Right lobe of liver (tissue), 6 donors: ENCODE data around the gene TOM1. TPM values are rescaled to one million over a fixed set of nuclear protein-coding genes. Genes with fewer than 3 reads are reported as not detected.

Source experiments
- ATAC-seq, 4 donors: fragments of 200-7000 bp; cut with Tn5 transposase; one replicate each; pipeline ENCODE4 v1.9.1; 2020; ENCODE audit warnings: mild to moderate bottlenecking in 4 of 4, moderate library complexity in 4 of 4
- DNase-seq, 3 donors: peaks; one replicate each; pipeline ENCODE4 v3.0.0-alpha.2; 2020
- H3K27ac ChIP-seq, 3 donors: fragments of 200-600 bp; one replicate each; pipeline ENCODE4 v1.8.0; 2022
- H3K27me3 ChIP-seq, 2 donors: fragments of 200-600 bp; one replicate each; pipeline ENCODE4 v1.8.0; 2022
- H3K36me3 ChIP-seq, 4 donors: fragments of 200-600 bp; sonication (generic) in 1 of 4; one replicate each; pipeline versions ENCODE4 v1.5.1 to v1.8.0; 2017 to 2022; ENCODE audit warnings: control low read depth in 1 of 4
- H3K4me1 ChIP-seq, 4 donors: fragments of 200-600 bp; sonication (generic) in 1 of 4; one replicate each; pipeline versions ENCODE4 v1.5.1 to v1.8.0; 2017 to 2022; ENCODE audit warnings: control low read depth in 1 of 4
- H3K4me3 ChIP-seq, 3 donors: fragments of 200-600 bp; one replicate each; pipeline ENCODE4 v1.8.0; 2022
- H3K9me3 ChIP-seq, 4 donors: fragments of 200-600 bp; sonication (generic) in 1 of 4; one replicate each; pipeline versions ENCODE4 v1.5.1 to v1.8.0; 2017 to 2022; ENCODE audit warnings: control low read depth in 1 of 4
- POLR2A ChIP-seq: fragments of 450-650 bp; IDR thresholded peaks from one replicate; pipeline ENCODE4 v1.6.1; 2017; ENCODE audit warnings: antibody characterized with exemption, mild to moderate bottlenecking
- WGBS: methylation state at CpG from one replicate; pipeline ENCODE4 v1.1.6; 2018; ENCODE audit warnings: low coverage, low lambda C conversion rate; ENCODE audit not compliant: insufficient coverage; ENCODE audit errors: missing lambda C conversion rate; 5-methylcytosine and 5-hydroxymethylcytosine counted together
- intact Hi-C, 2 donors: fragments of 100-400 bp; cut with DNase I; formaldehyde crosslinking; loops; one replicate each; pipeline versions ENCODE4 v1.11.2 to v1.14.1; 2022
- total RNA-seq, 6 experiments: library from RNA; depleted of rRNA in 2 of 6; stranded (reverse); fragments of >200 nt in 2 of 6; fragmentation: NEBNext Ultra II Directional in 3 of 6; extraction: Animal tissue kit (Norgen Biotek cat#: 25700) in 3 of 6; gene quantifications; one replicate each; pipeline versions ENCODE4 v1.1.0 to v1.2.4, GENCODE V29; 2016 to 2023
- TF ChIP-seq, protein P1 (sequence below), 4 donors: fragments of 200-600 bp in 3 of 4; fragments of 450-650 bp in 1 of 4; IDR thresholded peaks; one replicate each; pipeline versions ENCODE4 v1.5.1 to v1.8.0; 2016 to 2022; ENCODE audit warnings: antibody characterized with exemption in 4 of 4, mild to moderate bottlenecking in 2 of 4
- donor health status: DM: no; HTN: yes; CAD: no.
- donor health status: DM: no; HTN: no; CAD: no.
- donor health status: DM: no; HTN: no; CAD: no.
- donor health status: DM: no; HTN: yes; CAD: no.
- donor health status: DM: no; HTN: yes; CAD: no.

The TOM1 gene
- total RNA-seq, 6 experiments from 2014 or later: 45.0 to 124 (median 54.0) TPM

DNA sequence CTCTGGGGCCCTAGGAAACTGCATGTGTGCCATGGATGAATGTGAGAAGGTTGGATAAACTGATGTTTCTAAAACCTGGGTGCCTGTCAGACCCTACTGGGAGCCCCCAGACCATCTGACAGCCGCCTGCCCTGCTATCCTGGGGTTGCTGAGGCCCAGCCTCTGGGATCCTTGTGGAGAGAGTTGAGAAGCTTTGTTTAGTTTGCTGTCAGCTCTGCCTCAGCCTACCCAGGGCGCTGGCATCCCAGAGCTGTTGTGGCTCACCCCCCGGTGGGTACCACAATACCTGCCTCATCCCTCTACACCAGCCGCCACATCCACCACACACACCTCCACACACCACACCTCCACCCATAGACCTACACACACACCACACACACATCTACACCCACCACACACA is 42.7 kb downstream of the TOM1 start:
- Histone ChIP-seq H3K36me3 (peaks cover 0 to 55% (median 23%) of the 10 kb centered on the region in 4 donors), H3K4me3 (no peak overlapping the region), H3K27ac (no peak overlapping the region), H3K9me3 (no peaks in the 10 kb centered on the region), H3K4me1 (no peaks in the 10 kb centered on the region), H3K27me3 (no peaks in the 10 kb centered on the region)
- DNase-seq (no peak), ATAC-seq (peak in 1 of 4 donors; percentile 2)
- no CpG with 5 or more reads among the region's 4 CpGs for WGBS
- TF ChIP-seq, protein P1, sequence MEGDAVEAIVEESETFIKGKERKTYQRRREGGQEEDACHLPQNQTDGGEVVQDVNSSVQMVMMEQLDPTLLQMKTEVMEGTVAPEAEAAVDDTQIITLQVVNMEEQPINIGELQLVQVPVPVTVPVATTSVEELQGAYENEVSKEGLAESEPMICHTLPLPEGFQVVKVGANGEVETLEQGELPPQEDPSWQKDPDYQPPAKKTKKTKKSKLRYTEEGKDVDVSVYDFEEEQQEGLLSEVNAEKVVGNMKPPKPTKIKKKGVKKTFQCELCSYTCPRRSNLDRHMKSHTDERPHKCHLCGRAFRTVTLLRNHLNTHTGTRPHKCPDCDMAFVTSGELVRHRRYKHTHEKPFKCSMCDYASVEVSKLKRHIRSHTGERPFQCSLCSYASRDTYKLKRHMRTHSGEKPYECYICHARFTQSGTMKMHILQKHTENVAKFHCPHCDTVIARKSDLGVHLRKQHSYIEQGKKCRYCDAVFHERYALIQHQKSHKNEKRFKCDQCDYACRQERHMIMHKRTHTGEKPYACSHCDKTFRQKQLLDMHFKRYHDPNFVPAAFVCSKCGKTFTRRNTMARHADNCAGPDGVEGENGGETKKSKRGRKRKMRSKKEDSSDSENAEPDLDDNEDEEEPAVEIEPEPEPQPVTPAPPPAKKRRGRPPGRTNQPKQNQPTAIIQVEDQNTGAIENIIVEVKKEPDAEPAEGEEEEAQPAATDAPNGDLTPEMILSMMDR (IDR thresholded peaks at IDR 0.05): no peak
- no peak for TF ChIP-seq POLR2A
- intact Hi-C loops: loop anchor here in 1 of 2 donors (10.0 kb wide), 1 partner anchor 232 kb away; no protein-coding TSS in a partner anchor

DNA sequence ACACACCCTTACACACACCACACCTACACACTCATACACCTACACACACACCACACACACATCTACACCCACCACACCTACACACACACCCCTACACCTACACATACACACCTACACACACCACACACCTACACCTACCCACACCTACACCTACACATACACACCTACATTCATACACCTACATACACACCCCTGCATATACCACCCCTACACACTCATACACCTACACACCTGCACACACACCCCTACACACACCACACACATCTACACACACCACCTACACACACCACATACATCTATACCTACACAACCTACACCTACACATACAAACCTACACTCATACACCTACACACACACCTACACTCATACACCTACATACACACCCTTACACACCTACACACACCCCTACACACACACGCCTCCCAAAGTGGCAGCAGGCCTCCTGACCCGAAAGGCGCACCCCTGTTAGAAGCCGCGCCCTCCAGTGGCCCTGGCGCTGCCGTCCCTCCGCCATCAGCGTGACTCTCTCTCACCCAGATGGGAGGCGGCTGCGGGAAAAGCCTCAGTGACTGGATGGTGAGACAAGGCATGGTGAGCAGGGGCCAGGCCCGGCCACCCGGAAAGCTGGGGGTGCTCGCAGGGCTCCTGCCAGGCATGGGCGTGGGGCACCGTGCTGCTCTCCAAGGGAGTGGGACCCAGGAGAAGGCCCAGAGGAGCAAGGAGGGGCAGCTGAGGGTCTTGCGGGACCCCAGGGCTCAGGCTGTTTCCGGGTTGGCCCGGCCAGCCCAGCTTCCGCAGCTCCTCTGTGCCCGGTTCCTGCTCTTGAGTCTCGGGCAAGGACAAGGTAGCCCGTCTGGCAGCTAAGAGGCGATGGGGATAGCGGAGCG is 44.2 kb downstream of the TOM1 start:
- H3K27ac ChIP-seq: no peak overlapping the region
- H3K27me3 ChIP-seq: no peaks in the 10 kb centered on the region
- no peak for DNase-seq
- H3K4me3 ChIP-seq: no peak overlapping the region
- 100% methylated on average over 11 of the region's 26 CpGs for WGBS
- ATAC-seq: no peak
- H3K9me3 ChIP-seq: no peaks in the 10 kb centered on the region
- TF ChIP-seq, protein P1 (IDR thresholded peaks at IDR 0.05): no peak
- H3K36me3 ChIP-seq: peaks cover 0 to 41% (median 20%) of the 10 kb centered on the region in 4 donors
- intact Hi-C loops: loop anchor here in 1 of 2 donors (10.0 kb wide), 1 partner anchor 231 kb away; no protein-coding TSS in a partner anchor
- H3K4me1 ChIP-seq: no peaks in the 10 kb centered on the region

DNA sequence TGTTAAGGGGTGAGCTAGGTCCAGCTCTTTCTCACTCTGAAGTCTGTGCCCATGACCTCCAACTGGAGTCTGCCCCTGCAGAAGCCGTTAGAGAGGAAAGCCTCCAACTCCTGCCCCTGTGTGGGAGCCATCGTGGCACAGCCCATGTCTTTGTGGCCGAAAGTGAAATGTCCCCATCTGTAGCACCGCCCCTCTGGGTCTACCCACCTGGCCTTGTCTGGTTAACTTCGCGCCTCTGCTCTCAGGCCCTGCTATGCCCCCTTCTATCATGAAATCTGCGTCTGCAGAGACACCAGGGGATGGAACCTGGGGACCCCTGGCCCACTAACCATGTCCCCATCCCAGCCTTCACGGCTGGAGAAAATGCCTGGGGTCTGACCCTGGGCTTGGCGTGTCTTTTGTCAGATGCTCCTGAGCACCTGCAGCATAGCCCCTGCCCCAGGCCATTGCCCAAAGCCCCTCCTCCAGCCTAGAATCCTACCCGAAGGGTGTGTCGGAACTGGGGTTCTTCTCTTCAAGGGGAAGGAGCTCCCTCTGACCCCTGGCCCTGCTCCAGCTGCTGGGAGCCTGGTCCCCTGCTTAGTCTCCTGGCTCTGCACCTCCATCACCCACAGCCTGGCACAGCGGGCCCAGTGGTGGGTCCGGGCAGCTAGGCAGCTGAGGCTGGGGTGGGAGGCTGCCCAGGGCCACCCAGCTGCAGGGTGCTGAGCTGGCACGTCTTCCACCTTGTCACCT is 45.4 kb downstream of the TOM1 start:
- DNase-seq: no peak
- no peak overlapping the region for H3K4me3 ChIP-seq
- no peak for ATAC-seq
- intact Hi-C loops: loop anchor here in 1 of 2 donors (10.0 kb wide), 1 partner anchor 230 kb away; no protein-coding TSS in a partner anchor
- H3K36me3 ChIP-seq: peaks cover 0 to 32% (median 16%) of the 10 kb centered on the region in 4 donors
- H3K4me1 ChIP-seq: peaks cover 0 to 2% (median 0%) of the 10 kb centered on the region in 4 donors
- no peaks in the 10 kb centered on the region for H3K27me3 ChIP-seq
- WGBS: 92% methylated on average over 5 of the region's 14 CpGs
- TF ChIP-seq, protein P1 (IDR thresholded peaks at IDR 0.05): no peak
- no peak for TF ChIP-seq POLR2A
- no peaks in the 10 kb centered on the region for H3K9me3 ChIP-seq
- H3K27ac ChIP-seq: no peak overlapping the region

DNA sequence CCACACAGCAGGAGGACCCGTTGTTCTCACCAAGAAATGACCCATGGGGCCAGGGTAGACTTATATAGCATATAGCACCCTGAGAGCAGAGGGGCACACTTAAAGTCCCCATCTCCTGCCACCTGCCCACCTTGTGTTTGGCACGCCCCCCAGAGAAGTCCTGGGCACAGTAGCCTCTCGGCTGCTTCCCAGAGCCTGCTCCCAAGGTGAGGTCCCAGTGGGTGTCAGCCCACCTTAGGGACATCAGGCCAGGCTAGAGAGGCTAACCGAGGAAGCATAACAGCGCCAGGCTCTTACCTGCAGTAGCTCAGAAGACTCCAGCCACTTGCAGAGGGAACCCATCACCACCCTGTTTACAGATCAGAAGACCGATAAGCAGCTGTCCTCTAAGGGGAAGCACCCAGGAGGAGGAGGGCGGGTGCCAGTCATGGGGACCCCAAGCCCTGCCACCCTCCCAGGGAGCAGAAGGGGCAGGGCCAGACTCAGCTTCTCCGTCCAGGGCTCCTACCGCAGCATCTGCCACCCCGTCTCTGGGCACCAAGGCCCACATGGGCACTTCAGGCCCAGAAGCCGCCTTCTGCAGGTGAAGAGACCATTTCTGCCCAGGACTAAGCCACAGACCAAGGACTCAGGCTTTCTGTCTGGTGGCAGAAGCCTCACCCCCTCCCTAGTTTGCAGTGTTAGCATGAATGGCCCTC is 46.3 kb downstream of the TOM1 start:
- no peak for DNase-seq
- no peak overlapping the region for H3K27ac ChIP-seq
- intact Hi-C loops: loop anchor here in 1 of 2 donors (10.0 kb wide), 1 partner anchor 229 kb away; no protein-coding TSS in a partner anchor
- H3K36me3 ChIP-seq: peaks cover 0 to 25% (median 12%) of the 10 kb centered on the region in 4 donors
- no peaks in the 10 kb centered on the region for H3K9me3 ChIP-seq
- H3K4me1 ChIP-seq: peaks cover 0 to 9% (median 0%) of the 10 kb centered on the region in 4 donors
- no peak for TF ChIP-seq POLR2A
- TF ChIP-seq, protein P1 (IDR thresholded peaks at IDR 0.05): no peak
- no peak overlapping the region for H3K4me3 ChIP-seq
- WGBS: 83% methylated on average over 3 of the region's 11 CpGs
- no peaks in the 10 kb centered on the region for H3K27me3 ChIP-seq
- ATAC-seq: no peak
